Sigmoid colon (tissue), 3 donors: ENCODE measurements around the gene NLRP12.

ENCODE experiments used
- POLR2A ChIP-seq, 2 donors: fragments of 450-650 bp; IDR thresholded peaks; one replicate each; pipeline ENCODE4 v1.6.1; 2016; ENCODE audit warnings: antibody characterized with exemption in 2 of 2, mild to moderate bottlenecking in 2 of 2, moderate library complexity in 2 of 2
- TF ChIP-seq, protein P1 (sequence below), 4 experiments: fragments of 450-650 bp in 3 of 4; fragments of 200-600 bp in 1 of 4; IDR thresholded peaks; one replicate each; pipeline ENCODE4 v1.5.1; 2016 to 2019; ENCODE audit warnings: antibody characterized with exemption in 4 of 4, mild to moderate bottlenecking in 3 of 4, moderate library complexity in 2 of 4

DNA sequence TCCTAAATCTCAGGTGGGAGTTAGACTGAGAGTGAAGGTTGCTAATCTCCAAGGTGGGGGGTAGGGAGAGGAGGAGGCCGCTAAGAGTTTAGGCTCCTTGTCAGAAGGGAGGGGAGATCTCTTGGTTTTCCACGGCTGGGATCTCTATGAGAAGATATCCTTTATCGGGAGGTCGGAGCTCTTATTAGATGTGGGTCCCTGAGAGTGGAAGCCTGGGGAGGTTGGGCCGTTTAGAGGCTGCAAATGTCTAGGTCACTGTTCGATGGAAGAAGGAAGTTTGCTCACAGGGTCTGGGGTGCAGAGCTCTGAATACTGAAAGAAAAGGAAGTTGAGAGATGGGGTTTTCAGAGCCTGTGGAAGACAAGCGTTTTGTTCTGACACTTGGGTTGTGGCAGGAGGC lies 47.3 kb upstream of the NLRP12 start:
- TF ChIP-seq POLR2A (IDR thresholded peaks at IDR 0.05), result no peak
- TF ChIP-seq, protein P1, sequence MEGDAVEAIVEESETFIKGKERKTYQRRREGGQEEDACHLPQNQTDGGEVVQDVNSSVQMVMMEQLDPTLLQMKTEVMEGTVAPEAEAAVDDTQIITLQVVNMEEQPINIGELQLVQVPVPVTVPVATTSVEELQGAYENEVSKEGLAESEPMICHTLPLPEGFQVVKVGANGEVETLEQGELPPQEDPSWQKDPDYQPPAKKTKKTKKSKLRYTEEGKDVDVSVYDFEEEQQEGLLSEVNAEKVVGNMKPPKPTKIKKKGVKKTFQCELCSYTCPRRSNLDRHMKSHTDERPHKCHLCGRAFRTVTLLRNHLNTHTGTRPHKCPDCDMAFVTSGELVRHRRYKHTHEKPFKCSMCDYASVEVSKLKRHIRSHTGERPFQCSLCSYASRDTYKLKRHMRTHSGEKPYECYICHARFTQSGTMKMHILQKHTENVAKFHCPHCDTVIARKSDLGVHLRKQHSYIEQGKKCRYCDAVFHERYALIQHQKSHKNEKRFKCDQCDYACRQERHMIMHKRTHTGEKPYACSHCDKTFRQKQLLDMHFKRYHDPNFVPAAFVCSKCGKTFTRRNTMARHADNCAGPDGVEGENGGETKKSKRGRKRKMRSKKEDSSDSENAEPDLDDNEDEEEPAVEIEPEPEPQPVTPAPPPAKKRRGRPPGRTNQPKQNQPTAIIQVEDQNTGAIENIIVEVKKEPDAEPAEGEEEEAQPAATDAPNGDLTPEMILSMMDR (IDR thresholded peaks at IDR 0.05), result no peak
